Activated CD4-positive, alpha-beta T cell treated with anti-CD3 and anti-CD28 coated beads, Interleukin-2, amount 10 ng/mL, durations not matched to agents 7 days and 5 days (primary cell): ENCODE data around the gene KLHL7. TPM values are rescaled to one million over a fixed set of nuclear protein-coding genes. Genes with fewer than 3 reads are reported as not detected.
"Not testable (repeated sequence)": the region's sequence is repeated elsewhere in the genome, so short reads cannot be mapped to it uniquely, and the experiment has no call there.

Experiments used
- CTCF ChIA-PET: fragments of 350-600 bp; sonication (Branson Sonifier 250); formaldehyde crosslinking; loops from one replicate; lab custom pipeline; 2021; ENCODE audit warnings: antibody characterized with exemption; lab: Charles Lee
- POLR2A ChIA-PET: fragments of 350-600 bp; sonication (Branson Sonifier 250); formaldehyde crosslinking; loops from one replicate; lab custom pipeline; 2021; ENCODE audit warnings: antibody characterized with exemption; lab: Charles Lee
- DNase-seq: peaks from one replicate; pipeline ENCODE4 v3.0.0-alpha.2; 2020
- H3K27ac Mint-ChIP-seq: one replicate; pipeline ENCODE4 v1.8.0; 2021; ENCODE audit warnings: mild to moderate bottlenecking, moderate library complexity, mixed read lengths
- H3K27me3 Mint-ChIP-seq: one replicate; pipeline ENCODE4 v1.8.0; 2021; ENCODE audit warnings: mixed read lengths
- H3K36me3 Mint-ChIP-seq: one replicate; pipeline ENCODE4 v1.8.0; 2021; ENCODE audit warnings: low read depth, mixed read lengths
- H3K4me1 Mint-ChIP-seq: one replicate; pipeline ENCODE4 v1.8.0; 2021; ENCODE audit warnings: mixed read lengths
- H3K4me3 Mint-ChIP-seq: one replicate; pipeline ENCODE4 v1.8.0; 2021; ENCODE audit warnings: mild to moderate bottlenecking, moderate library complexity, mixed read lengths
- H3K9me3 Mint-ChIP-seq: one replicate; pipeline ENCODE4 v1.8.0; 2021; ENCODE audit warnings: mixed read lengths
- total RNA-seq, 2 experiments: library from RNA; stranded (reverse); gene quantifications; one replicate each; pipeline ENCODE4 v1.2.3, GENCODE V29; 2021

Gene KLHL7
- total RNA-seq, 2 experiments from 2014 or later, result 16.5 to 16.7 TPM

- no peak for DNase-seq
- no peaks in the 10 kb centered on the region for H3K9me3 Mint-ChIP-seq
- H3K27ac Mint-ChIP-seq, result no peak overlapping the region
- H3K27me3 Mint-ChIP-seq, result no peaks in the 10 kb centered on the region
- H3K4me1 Mint-ChIP-seq, result no peaks in the 10 kb centered on the region
- H3K4me3 Mint-ChIP-seq, result no peak overlapping the region
- H3K36me3 Mint-ChIP-seq, result peaks cover 3% of the 10 kb centered on the region
- POLR2A ChIA-PET, result no interaction called here
- CTCF ChIA-PET, result interaction anchor here (0.5 kb wide), 1 partner anchor 30 kb away, joined by 4 read pairs; no protein-coding TSS in a partner anchor
Observed at GRCh38 chr7:23115991-23116390, 10.4 kb downstream of the KLHL7 start.

- Mint-ChIP-seq H3K4me3 (no peak overlapping the region), H3K4me1 (no peaks in the 10 kb centered on the region), H3K36me3 (peaks cover 3% of the 10 kb centered on the region), H3K27ac (no peak overlapping the region), H3K27me3 (no peaks in the 10 kb centered on the region), H3K9me3 (no peaks in the 10 kb centered on the region)
- CTCF ChIA-PET, result interaction anchor here (1.2 kb wide), 1 partner anchor 9 kb away, joined by 3 read pairs; no protein-coding TSS in a partner anchor
- POLR2A ChIA-PET, result no interaction called here
- no peak for DNase-seq
Observed at GRCh38 chr7:23117841-23118240, 12.3 kb downstream of the KLHL7 start.

- ChIA-PET CTCF (interaction anchor here (0.7 kb wide), 1 partner anchor 16 kb away, joined by 3 read pairs; no protein-coding TSS in a partner anchor), POLR2A (no interaction called here)
- Mint-ChIP-seq H3K27ac (no peak overlapping the region), H3K9me3 (no peaks in the 10 kb centered on the region), H3K4me3 (no peak overlapping the region), H3K27me3 (no peaks in the 10 kb centered on the region), H3K4me1 (no peaks in the 10 kb centered on the region), H3K36me3 (peaks cover 8% of the 10 kb centered on the region)
- no peak for DNase-seq
Observed at GRCh38 chr7:23120106-23120505, 14.5 kb downstream of the KLHL7 start.

GRCh38 chr7:23121165-23121564 is 15.6 kb downstream of the KLHL7 start:
- Mint-ChIP-seq H3K27me3 (no peaks in the 10 kb centered on the region), H3K36me3 (peaks cover 8% of the 10 kb centered on the region), H3K27ac (no peak overlapping the region), H3K4me3 (no peak overlapping the region), H3K4me1 (no peaks in the 10 kb centered on the region), H3K9me3 (no peaks in the 10 kb centered on the region)
- ChIA-PET CTCF (interaction anchor here (0.6 to 1.2 kb wide), 2 partner anchors 13 to 438 kb away, joined by 3 to 4 read pairs; no protein-coding TSS in a partner anchor), POLR2A (no interaction called here)
- DNase-seq, result no peak

GRCh38 chr7:23123007-23123406 is 17.4 kb downstream of the KLHL7 start:
- CTCF ChIA-PET, result interaction anchor here (1.2 kb wide), 1 partner anchor 16 kb away, joined by 4 read pairs; no protein-coding TSS in a partner anchor
- Mint-ChIP-seq H3K9me3 (no peaks in the 10 kb centered on the region), H3K27me3 (no peaks in the 10 kb centered on the region), H3K36me3 (peaks cover 9% of the 10 kb centered on the region), H3K27ac (no peak overlapping the region), H3K4me3 (no peak overlapping the region), H3K4me1 (peaks cover 4% of the 10 kb centered on the region)
- DNase-seq, result no peak
- POLR2A ChIA-PET, result no interaction called here

GRCh38 chr7:23123465-23123864 is 17.9 kb downstream of the KLHL7 start:
- Mint-ChIP-seq H3K4me3 (no peak overlapping the region), H3K27ac (no peak overlapping the region), H3K36me3 (peaks cover 11% of the 10 kb centered on the region), H3K27me3 (no peaks in the 10 kb centered on the region), H3K4me1 (peaks cover 8% of the 10 kb centered on the region), H3K9me3 (no peaks in the 10 kb centered on the region)
- ChIA-PET POLR2A (interaction anchor here (0.6 kb wide), 1 partner anchor 405 kb away, joined by 3 read pairs; no protein-coding TSS in a partner anchor), CTCF (no interaction called here)
- DNase-seq, result no peak

- CTCF ChIA-PET, result no interaction called here
- POLR2A ChIA-PET, result no interaction called here
- DNase-seq, result no peak
- Mint-ChIP-seq H3K36me3 (peaks cover 14% of the 10 kb centered on the region), H3K4me1 (peaks cover 8% of the 10 kb centered on the region), H3K27ac (no peak overlapping the region), H3K4me3 (no peak overlapping the region), H3K27me3 (no peaks in the 10 kb centered on the region), H3K9me3 (no peaks in the 10 kb centered on the region)
Observed at GRCh38 chr7:23129036-23129435, 23.5 kb downstream of the KLHL7 start.

GRCh38 chr7:23131799-23132198 is 26.2 kb downstream of the KLHL7 start:
- H3K36me3 Mint-ChIP-seq, H3K9me3 Mint-ChIP-seq, H3K4me1 Mint-ChIP-seq, DNase-seq, H3K27ac Mint-ChIP-seq, POLR2A ChIA-PET, CTCF ChIA-PET, H3K27me3 Mint-ChIP-seq, H3K4me3 Mint-ChIP-seq: not testable (repeated sequence)

GRCh38 chr7:23133797-23134196 is 28.2 kb downstream of the KLHL7 start:
- no peaks in the 10 kb centered on the region for H3K27me3 Mint-ChIP-seq
- H3K27ac Mint-ChIP-seq, result no peak overlapping the region
- CTCF ChIA-PET, result no interaction called here
- DNase-seq, result no peak
- H3K4me3 Mint-ChIP-seq, result no peak overlapping the region
- peaks cover 3% of the 10 kb centered on the region for H3K36me3 Mint-ChIP-seq
- POLR2A ChIA-PET, result no interaction called here
- H3K9me3 Mint-ChIP-seq, result no peaks in the 10 kb centered on the region
- H3K4me1 Mint-ChIP-seq, result no peaks in the 10 kb centered on the region

GRCh38 chr7:23135755-23136154 is 30.2 kb downstream of the KLHL7 start:
- H3K36me3 Mint-ChIP-seq, result peaks cover 3% of the 10 kb centered on the region
- CTCF ChIA-PET, result interaction anchor here (0.5 to 0.7 kb wide), 2 partner anchors 16 to 120 kb away, joined by 3 read pairs; no protein-coding TSS in a partner anchor
- no peak for DNase-seq
- no peak overlapping the region for H3K27ac Mint-ChIP-seq
- H3K27me3 Mint-ChIP-seq, result no peaks in the 10 kb centered on the region
- no peak overlapping the region for H3K4me3 Mint-ChIP-seq
- H3K9me3 Mint-ChIP-seq, result no peaks in the 10 kb centered on the region
- H3K4me1 Mint-ChIP-seq, result no peaks in the 10 kb centered on the region
- POLR2A ChIA-PET, result no interaction called here

GRCh38 chr7:23136216-23136615 is 30.6 kb downstream of the KLHL7 start:
- ChIA-PET CTCF (interaction anchor here (0.5 to 1.1 kb wide), 4 partner anchors 11 to 121 kb away, joined by 3 read pairs; no protein-coding TSS in a partner anchor), POLR2A (no interaction called here)

GRCh38 chr7:23157679-23158078 is 52.1 kb downstream of the KLHL7 start:
- H3K27me3 Mint-ChIP-seq, result no peaks in the 10 kb centered on the region
- ChIA-PET CTCF (interaction anchor here (1.0 kb wide), 1 partner anchor 52 kb away, joined by 3 read pairs; the partner anchor contains the start of gene KLHL7), POLR2A (no interaction called here)
- no peak overlapping the region for H3K4me3 Mint-ChIP-seq
- DNase-seq, result no peak
- no peak overlapping the region for H3K27ac Mint-ChIP-seq
- no peaks in the 10 kb centered on the region for H3K4me1 Mint-ChIP-seq
- H3K9me3 Mint-ChIP-seq, result no peaks in the 10 kb centered on the region
- no peaks in the 10 kb centered on the region for H3K36me3 Mint-ChIP-seq

More at GRCh38 chr7:23136216-23136615, 30.6 kb downstream of the KLHL7 start:
- H3K27me3 Mint-ChIP-seq, result no peaks in the 10 kb centered on the region
- no peak overlapping the region for H3K4me3 Mint-ChIP-seq
- no peak for DNase-seq
- H3K9me3 Mint-ChIP-seq, result no peaks in the 10 kb centered on the region
- H3K36me3 Mint-ChIP-seq, result peaks cover 3% of the 10 kb centered on the region
- no peaks in the 10 kb centered on the region for H3K4me1 Mint-ChIP-seq
- no peak overlapping the region for H3K27ac Mint-ChIP-seq

- ChIA-PET CTCF (interaction anchor here (1.0 kb wide), 1 partner anchor 53 kb away, joined by 3 read pairs; the partner anchor contains the start of gene KLHL7), POLR2A (no interaction called here)
- Mint-ChIP-seq H3K36me3 (no peaks in the 10 kb centered on the region), H3K27me3 (no peaks in the 10 kb centered on the region), H3K9me3 (no peaks in the 10 kb centered on the region), H3K4me1 (no peaks in the 10 kb centered on the region), H3K27ac (no peak overlapping the region), H3K4me3 (no peak overlapping the region)
- no peak for DNase-seq
Observed at GRCh38 chr7:23158546-23158945, 53.0 kb downstream of the KLHL7 start.

- no peaks in the 10 kb centered on the region for H3K36me3 Mint-ChIP-seq
- DNase-seq, result no peak
- H3K4me1 Mint-ChIP-seq, result no peaks in the 10 kb centered on the region
- no peak overlapping the region for H3K27ac Mint-ChIP-seq
- no peaks in the 10 kb centered on the region for H3K27me3 Mint-ChIP-seq
- CTCF ChIA-PET, result no interaction called here
- H3K9me3 Mint-ChIP-seq, result no peaks in the 10 kb centered on the region
- no peak overlapping the region for H3K4me3 Mint-ChIP-seq
- POLR2A ChIA-PET, result no interaction called here
Observed at GRCh38 chr7:23161482-23161881, 55.9 kb downstream of the KLHL7 start.
